Upper lobe of left lung (tissue), 4 donors: ENCODE data around the gene SEL1L.

Experiments used
- EP300 ChIP-seq, 4 donors: sonication (generic); formaldehyde crosslinking; IDR thresholded peaks; one replicate each; pipeline ENCODE4 v1.5.1; 2017; ENCODE audit warnings: antibody characterized with exemption in 4 of 4, control low read depth in 2 of 4
- POLR2A ChIP-seq, 4 donors: fragments of 450-650 bp; IDR thresholded peaks; one replicate each; pipeline ENCODE4 v1.5.1; 2016 to 2017; ENCODE audit warnings: antibody characterized with exemption in 4 of 4, mild to moderate bottlenecking in 2 of 4
- TF ChIP-seq, protein P1 (sequence below), 6 experiments: fragments of 450-650 bp in 4 of 6; fragments of 200-600 bp in 2 of 6; sonication (generic) in 2 of 6; IDR thresholded peaks; one replicate each; pipeline ENCODE4 v1.5.1; 2016 to 2019; ENCODE audit warnings: antibody characterized with exemption in 6 of 6

DNA sequence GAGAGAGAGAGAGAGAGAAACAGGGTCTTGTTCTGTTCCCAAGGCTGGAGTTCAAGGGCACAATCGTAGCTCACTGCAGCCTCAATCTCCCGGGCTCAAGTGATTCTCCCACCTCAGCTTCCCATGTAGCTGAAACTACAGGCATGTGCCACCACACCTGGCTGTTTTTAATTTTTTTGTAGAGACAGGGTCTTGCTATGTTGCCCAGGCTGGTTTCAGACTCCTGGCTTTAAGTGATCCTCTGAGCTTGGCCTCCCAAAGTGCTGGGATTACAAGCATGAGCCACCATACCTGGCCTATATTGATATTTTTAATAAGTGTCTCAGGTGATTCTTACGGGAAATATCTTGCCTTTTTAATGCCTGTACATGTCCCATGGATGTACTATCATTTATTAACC lies 82.7 kb downstream of the SEL1L start:
- TF ChIP-seq POLR2A (IDR thresholded peaks at IDR 0.05) (no peak), EP300 (IDR thresholded peaks at IDR 0.05) (no peak)
- TF ChIP-seq, protein P1, sequence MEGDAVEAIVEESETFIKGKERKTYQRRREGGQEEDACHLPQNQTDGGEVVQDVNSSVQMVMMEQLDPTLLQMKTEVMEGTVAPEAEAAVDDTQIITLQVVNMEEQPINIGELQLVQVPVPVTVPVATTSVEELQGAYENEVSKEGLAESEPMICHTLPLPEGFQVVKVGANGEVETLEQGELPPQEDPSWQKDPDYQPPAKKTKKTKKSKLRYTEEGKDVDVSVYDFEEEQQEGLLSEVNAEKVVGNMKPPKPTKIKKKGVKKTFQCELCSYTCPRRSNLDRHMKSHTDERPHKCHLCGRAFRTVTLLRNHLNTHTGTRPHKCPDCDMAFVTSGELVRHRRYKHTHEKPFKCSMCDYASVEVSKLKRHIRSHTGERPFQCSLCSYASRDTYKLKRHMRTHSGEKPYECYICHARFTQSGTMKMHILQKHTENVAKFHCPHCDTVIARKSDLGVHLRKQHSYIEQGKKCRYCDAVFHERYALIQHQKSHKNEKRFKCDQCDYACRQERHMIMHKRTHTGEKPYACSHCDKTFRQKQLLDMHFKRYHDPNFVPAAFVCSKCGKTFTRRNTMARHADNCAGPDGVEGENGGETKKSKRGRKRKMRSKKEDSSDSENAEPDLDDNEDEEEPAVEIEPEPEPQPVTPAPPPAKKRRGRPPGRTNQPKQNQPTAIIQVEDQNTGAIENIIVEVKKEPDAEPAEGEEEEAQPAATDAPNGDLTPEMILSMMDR (IDR thresholded peaks at IDR 0.05), result no peak
